DLD1 (cell line): ENCODE results near the gene TDP1.
"Not testable (repeated sequence)": the region's sequence is repeated elsewhere in the genome, so short reads cannot be mapped to it uniquely, and the experiment has no call there.

Experiments used
- in situ Hi-C: cut with HindIII; loops from 2 replicates; pipeline ENCODE4 v1.10.0; 2017; ENCODE audit warnings: low sequenced_read_pairs

TDP1 gene

GRCh38 chr14:90089486-90089885 is 133.8 kb downstream of the TDP1 start:
- in situ Hi-C loops, result not testable (repeated sequence)

- in situ Hi-C loops, result no loop called here
Measured at GRCh38 chr14:90091393-90091792, 135.7 kb downstream of the TDP1 start.

- in situ Hi-C loops, result no loop called here
Measured at GRCh38 chr14:90093942-90094595, 138.3 kb downstream of the TDP1 start.
